ENCODE measurements around the gene GPX7.

GRCh38 chr1:52651904-52652303 lies 49.7 kb downstream of the GPX7 start:
- no peak for TF ChIP-seq POLR2A (IDR thresholded peaks at IDR 0.05)
- TF ChIP-seq, protein P1, sequence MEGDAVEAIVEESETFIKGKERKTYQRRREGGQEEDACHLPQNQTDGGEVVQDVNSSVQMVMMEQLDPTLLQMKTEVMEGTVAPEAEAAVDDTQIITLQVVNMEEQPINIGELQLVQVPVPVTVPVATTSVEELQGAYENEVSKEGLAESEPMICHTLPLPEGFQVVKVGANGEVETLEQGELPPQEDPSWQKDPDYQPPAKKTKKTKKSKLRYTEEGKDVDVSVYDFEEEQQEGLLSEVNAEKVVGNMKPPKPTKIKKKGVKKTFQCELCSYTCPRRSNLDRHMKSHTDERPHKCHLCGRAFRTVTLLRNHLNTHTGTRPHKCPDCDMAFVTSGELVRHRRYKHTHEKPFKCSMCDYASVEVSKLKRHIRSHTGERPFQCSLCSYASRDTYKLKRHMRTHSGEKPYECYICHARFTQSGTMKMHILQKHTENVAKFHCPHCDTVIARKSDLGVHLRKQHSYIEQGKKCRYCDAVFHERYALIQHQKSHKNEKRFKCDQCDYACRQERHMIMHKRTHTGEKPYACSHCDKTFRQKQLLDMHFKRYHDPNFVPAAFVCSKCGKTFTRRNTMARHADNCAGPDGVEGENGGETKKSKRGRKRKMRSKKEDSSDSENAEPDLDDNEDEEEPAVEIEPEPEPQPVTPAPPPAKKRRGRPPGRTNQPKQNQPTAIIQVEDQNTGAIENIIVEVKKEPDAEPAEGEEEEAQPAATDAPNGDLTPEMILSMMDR (IDR thresholded peaks at IDR 0.05): no peak

Data from Peyer's patch (tissue), 4 donors.